ENCODE data around the gene GLI3. TPM values are rescaled to one million over a fixed set of nuclear protein-coding genes. Genes with fewer than 3 reads are reported as not detected.

The GLI3 gene
- total RNA-seq, 1 donor from 2014 or later = 57.0 TPM

DNA sequence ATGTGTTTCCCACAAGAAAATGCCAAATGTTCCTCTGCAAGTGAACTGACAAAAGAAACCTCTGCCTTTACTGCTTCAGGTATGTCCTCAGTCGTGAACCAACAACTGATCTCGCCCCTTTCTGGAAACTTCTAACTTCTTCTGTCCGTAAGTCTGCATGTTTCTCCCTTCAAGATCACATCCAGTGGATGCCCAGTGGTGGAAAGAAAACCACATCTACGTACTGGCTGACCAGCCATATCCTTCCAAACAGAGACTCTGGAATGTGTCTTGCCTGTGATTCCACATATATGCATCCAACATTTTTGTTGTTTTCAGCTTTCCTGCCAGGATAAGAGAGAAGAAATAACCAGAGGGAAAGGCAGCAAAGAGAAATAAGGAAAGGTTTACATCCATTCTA, 152.7 kb downstream of the GLI3 start:
- TF ChIP-seq, protein P1, sequence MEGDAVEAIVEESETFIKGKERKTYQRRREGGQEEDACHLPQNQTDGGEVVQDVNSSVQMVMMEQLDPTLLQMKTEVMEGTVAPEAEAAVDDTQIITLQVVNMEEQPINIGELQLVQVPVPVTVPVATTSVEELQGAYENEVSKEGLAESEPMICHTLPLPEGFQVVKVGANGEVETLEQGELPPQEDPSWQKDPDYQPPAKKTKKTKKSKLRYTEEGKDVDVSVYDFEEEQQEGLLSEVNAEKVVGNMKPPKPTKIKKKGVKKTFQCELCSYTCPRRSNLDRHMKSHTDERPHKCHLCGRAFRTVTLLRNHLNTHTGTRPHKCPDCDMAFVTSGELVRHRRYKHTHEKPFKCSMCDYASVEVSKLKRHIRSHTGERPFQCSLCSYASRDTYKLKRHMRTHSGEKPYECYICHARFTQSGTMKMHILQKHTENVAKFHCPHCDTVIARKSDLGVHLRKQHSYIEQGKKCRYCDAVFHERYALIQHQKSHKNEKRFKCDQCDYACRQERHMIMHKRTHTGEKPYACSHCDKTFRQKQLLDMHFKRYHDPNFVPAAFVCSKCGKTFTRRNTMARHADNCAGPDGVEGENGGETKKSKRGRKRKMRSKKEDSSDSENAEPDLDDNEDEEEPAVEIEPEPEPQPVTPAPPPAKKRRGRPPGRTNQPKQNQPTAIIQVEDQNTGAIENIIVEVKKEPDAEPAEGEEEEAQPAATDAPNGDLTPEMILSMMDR (IDR thresholded peaks at IDR 0.05) = no peak
- no peak overlapping the region for H3K27ac Mint-ChIP-seq (ENCODE audit: unreplicated experiment)
- DNase-seq (ENCODE audit: extremely low spot score, unreplicated experiment) = no peak
- no peaks in the 10 kb centered on the region for H3K9me3 Mint-ChIP-seq (ENCODE audit: unreplicated experiment)
- peaks cover 2% of the 10 kb centered on the region for H3K36me3 Mint-ChIP-seq (ENCODE audit: unreplicated experiment)
- peaks cover 20% of the 10 kb centered on the region for H3K4me1 Mint-ChIP-seq (ENCODE audit: unreplicated experiment)
- H3K27me3 Mint-ChIP-seq (ENCODE audit: unreplicated experiment) = no peaks in the 10 kb centered on the region
- no peak overlapping the region for H3K4me3 Mint-ChIP-seq (ENCODE audit: unreplicated experiment)

DNA sequence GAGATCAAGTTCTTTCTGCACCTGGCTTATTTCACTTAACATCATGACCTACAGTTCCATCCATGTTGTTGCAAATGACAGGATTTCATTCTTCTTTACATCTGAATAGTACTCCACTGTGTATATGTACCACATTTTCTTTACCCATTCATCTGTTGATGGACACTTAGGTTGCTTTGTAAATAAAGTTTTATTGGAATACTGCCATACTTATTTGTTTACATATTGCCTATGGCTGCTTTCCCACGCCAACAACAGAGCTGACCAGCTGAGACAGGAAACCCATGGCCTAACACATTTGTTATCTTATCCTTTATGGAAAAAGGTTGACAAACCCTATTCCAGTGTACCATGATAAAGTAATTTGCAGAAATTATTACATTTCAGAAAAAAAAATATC, 153.7 kb downstream of the GLI3 start:
- no peak for DNase-seq (ENCODE audit: extremely low spot score, unreplicated experiment)
- H3K36me3 Mint-ChIP-seq (ENCODE audit: unreplicated experiment) = peaks cover 2% of the 10 kb centered on the region
- no peaks in the 10 kb centered on the region for H3K27me3 Mint-ChIP-seq (ENCODE audit: unreplicated experiment)
- TF ChIP-seq, protein P1 (IDR thresholded peaks at IDR 0.05) = no peak
- H3K27ac Mint-ChIP-seq (ENCODE audit: unreplicated experiment) = no peak overlapping the region
- peaks cover 23% of the 10 kb centered on the region for H3K4me1 Mint-ChIP-seq (ENCODE audit: unreplicated experiment)
- H3K4me3 Mint-ChIP-seq (ENCODE audit: unreplicated experiment) = no peak overlapping the region
- no peaks in the 10 kb centered on the region for H3K9me3 Mint-ChIP-seq (ENCODE audit: unreplicated experiment)

DNA sequence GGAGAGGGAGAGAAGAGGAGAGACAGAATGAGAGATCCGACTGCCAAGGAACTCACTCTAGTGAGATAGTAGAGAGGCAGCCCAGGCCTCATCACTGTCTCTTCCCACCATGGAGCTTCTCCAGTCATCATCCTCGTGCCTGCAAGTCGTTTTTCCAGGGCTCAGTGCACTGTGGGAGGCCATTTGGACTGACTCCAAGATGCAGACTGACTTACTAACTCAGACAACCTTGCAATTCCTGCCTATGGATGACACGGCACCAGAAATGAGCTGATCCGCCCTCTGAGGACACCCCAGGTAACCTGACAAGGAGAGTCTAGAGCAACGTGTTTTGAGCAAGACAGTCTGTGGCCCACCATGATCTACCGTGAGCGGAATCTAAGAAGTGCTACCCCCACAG, 154.9 kb downstream of the GLI3 start:
- DNase-seq (ENCODE audit: extremely low spot score, unreplicated experiment) = no peak
- Mint-ChIP-seq H3K27me3 (ENCODE audit: unreplicated experiment) (no peaks in the 10 kb centered on the region), H3K9me3 (ENCODE audit: unreplicated experiment) (no peaks in the 10 kb centered on the region), H3K4me3 (ENCODE audit: unreplicated experiment) (no peak overlapping the region), H3K4me1 (ENCODE audit: unreplicated experiment) (peaks cover 34% of the 10 kb centered on the region), H3K36me3 (ENCODE audit: unreplicated experiment) (peaks cover 4% of the 10 kb centered on the region), H3K27ac (ENCODE audit: unreplicated experiment) (peak overlapping the region; percentile 51)
- TF ChIP-seq, protein P1 (IDR thresholded peaks at IDR 0.05) = no peak

DNA sequence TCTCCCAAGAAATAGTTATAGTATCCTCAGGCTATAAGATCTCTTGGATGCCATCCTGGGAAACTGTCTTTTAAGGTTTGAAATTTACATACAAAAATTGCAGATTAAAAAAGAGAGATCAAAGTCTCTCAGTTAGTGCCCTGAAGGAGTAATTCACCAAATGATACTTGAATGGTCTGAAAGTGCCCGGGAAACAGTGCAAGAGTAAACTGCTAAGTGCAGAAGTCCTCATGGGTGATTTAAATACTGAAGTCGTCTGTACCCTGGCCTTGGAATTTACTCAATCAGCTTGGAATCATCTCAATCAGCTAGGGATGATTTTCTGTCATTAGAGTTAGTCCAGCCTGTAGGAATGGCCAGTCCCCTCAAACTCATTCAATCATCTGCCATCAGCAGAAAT, 155.3 kb downstream of the GLI3 start:
- H3K27ac Mint-ChIP-seq (ENCODE audit: unreplicated experiment) = peak overlapping the region; percentile 51
- no peak for DNase-seq (ENCODE audit: extremely low spot score, unreplicated experiment)

DNA sequence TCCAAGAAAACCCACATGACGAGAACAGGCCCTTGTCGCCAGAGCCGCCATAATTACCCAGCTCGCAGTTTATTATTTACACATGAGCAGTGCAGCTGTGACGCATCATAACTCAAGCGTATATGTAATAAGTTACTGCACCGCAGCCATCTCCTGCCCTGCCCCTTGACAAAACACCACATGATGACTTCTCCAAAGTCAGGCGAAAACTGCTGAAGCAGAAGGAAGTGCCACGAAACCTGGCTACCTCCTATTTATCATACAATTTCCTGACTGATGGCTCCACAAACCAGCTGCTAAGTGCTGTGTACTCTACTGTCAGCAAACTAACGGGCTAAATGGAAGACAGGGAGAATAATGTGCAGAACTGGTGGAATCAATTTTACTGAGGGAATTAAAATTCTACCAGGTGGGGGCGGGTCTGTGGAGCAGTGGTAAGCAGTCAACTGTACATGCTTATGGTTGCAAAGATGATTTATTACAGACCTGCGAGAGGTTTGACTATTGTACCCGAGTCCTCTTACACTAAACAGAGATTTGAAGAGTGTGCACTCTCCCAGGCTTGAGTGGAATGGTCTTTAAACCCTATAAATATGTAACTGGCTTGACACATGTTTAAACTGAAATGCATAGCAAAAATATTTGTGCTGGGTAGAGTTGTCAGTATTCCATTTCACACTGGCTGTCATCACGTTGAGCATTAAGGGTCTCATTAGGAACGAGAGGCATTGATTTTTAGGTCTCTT, 156.0 kb downstream of the GLI3 start:
- DNase-seq (ENCODE audit: extremely low spot score, unreplicated experiment) = no peak
- H3K4me3 Mint-ChIP-seq (ENCODE audit: unreplicated experiment) = no peak overlapping the region
- no peaks in the 10 kb centered on the region for H3K9me3 Mint-ChIP-seq (ENCODE audit: unreplicated experiment)
- TF ChIP-seq, protein P1 (IDR thresholded peaks at IDR 0.05) = no peak
- no peaks in the 10 kb centered on the region for H3K27me3 Mint-ChIP-seq (ENCODE audit: unreplicated experiment)
- H3K36me3 Mint-ChIP-seq (ENCODE audit: unreplicated experiment) = peaks cover 7% of the 10 kb centered on the region
- no peak overlapping the region for H3K27ac Mint-ChIP-seq (ENCODE audit: unreplicated experiment)
- peaks cover 36% of the 10 kb centered on the region for H3K4me1 Mint-ChIP-seq (ENCODE audit: unreplicated experiment)

More for the DNA sequence above, 155.3 kb downstream of the GLI3 start:
- Mint-ChIP-seq H3K36me3 (ENCODE audit: unreplicated experiment) (peaks cover 4% of the 10 kb centered on the region), H3K9me3 (ENCODE audit: unreplicated experiment) (no peaks in the 10 kb centered on the region), H3K4me3 (ENCODE audit: unreplicated experiment) (no peak overlapping the region), H3K4me1 (ENCODE audit: unreplicated experiment) (peaks cover 36% of the 10 kb centered on the region), H3K27me3 (ENCODE audit: unreplicated experiment) (no peaks in the 10 kb centered on the region)
- TF ChIP-seq, protein P1 (IDR thresholded peaks at IDR 0.05) = no peak
